Thyroid gland (tissue), 4 donors: ENCODE results near the gene NFIA.

Source experiments
- CTCF ChIP-seq, 6 experiments: fragments of 200-600 bp in 3 of 6; fragments of 450-650 bp in 3 of 6; sonication (generic) in 3 of 6; IDR thresholded peaks; one replicate each; pipeline ENCODE4 v1.5.1; 2016 to 2019; ENCODE audit warnings: antibody characterized with exemption in 6 of 6, mild to moderate bottlenecking in 2 of 6, inconsistent platforms in 1 of 6, moderate library complexity in 1 of 6
- POLR2A ChIP-seq, 2 donors: fragments of 450-650 bp; IDR thresholded peaks; one replicate each; pipeline ENCODE4 v1.6.1; 2017; ENCODE audit warnings: antibody characterized with exemption in 2 of 2, mild to moderate bottlenecking in 2 of 2, moderate library complexity in 1 of 2

GRCh38 chr1:61269602-61270001 is 187.2 kb downstream of the NFIA start:
- no peak for TF ChIP-seq CTCF (IDR thresholded peaks at IDR 0.05)
- TF ChIP-seq POLR2A (IDR thresholded peaks at IDR 0.05), result no peak
